ENCODE results near the gene SLC2A5. TPM values are rescaled to one million over a fixed set of nuclear protein-coding genes. Genes with fewer than 3 reads are reported as not detected.

Gene SLC2A5
- total and polyA plus RNA-seq, 4 donors = 0.16 to 2.8 (median 1.5) TPM

- H3K4me3 ChIP-seq = no peak overlapping the region
- ATAC-seq (ENCODE audit: insufficient read depth, low FRiP score) = no peak
- H3K9me3 ChIP-seq (ENCODE audit: control insufficient read depth in 4 of 4, insufficient read depth in 3 of 4, low read length in 3 of 4) = peaks cover 0 to 1% (median 0%) of the 10 kb centered on the region in 4 donors
- no peak for DNase-seq
- H3K27me3 ChIP-seq (ENCODE audit: control insufficient read depth in 3 of 3, insufficient read depth in 3 of 3, low read length in 2 of 3) = no peaks in the 10 kb centered on the region
- H3K36me3 ChIP-seq (ENCODE audit: control insufficient read depth in 4 of 4, insufficient read depth in 4 of 4, low read length in 4 of 4) = peaks cover 0 to 25% (median 15%) of the 10 kb centered on the region in 4 donors
- no peak overlapping the region for H3K27ac ChIP-seq (ENCODE audit: low read depth in 1 of 2, low read length in 1 of 2)
- H3K4me1 ChIP-seq (ENCODE audit: control insufficient read depth in 5 of 5, insufficient read depth in 5 of 5, low read length in 5 of 5) = peaks cover 0 to 11% (median 3%) of the 10 kb centered on the region in 5 donors
- H3K9ac ChIP-seq (ENCODE audit: insufficient read depth in 1 of 2, low read length in 2 of 2) = no peak overlapping the region
- WGBS, 2 donors = 88 to 91% methylated on average over 13 of the region's 13 CpGs
- TF ChIP-seq CTCF (IDR thresholded peaks at IDR 0.05; ENCODE audit: control extremely low read depth, extremely low read depth) = no peak
These were observed 43.8 kb upstream of the SLC2A5 start for GRCh38 chr1:9112961-9113880.

GRCh38 chr1:9111957-9112356, 42.5 kb upstream of the SLC2A5 start:
- WGBS, 2 donors = 90% methylated on average over 9 of the region's 9 CpGs
- Histone ChIP-seq H3K9ac (ENCODE audit: insufficient read depth in 1 of 2, low read length in 2 of 2) (no peak overlapping the region), H3K4me1 (ENCODE audit: control insufficient read depth in 5 of 5, insufficient read depth in 5 of 5, low read length in 5 of 5) (peaks cover 0 to 13% (median 3%) of the 10 kb centered on the region in 5 donors), H3K4me3 (no peak overlapping the region), H3K27me3 (ENCODE audit: control insufficient read depth in 3 of 3, insufficient read depth in 3 of 3, low read length in 2 of 3) (no peaks in the 10 kb centered on the region), H3K27ac (ENCODE audit: low read depth in 1 of 2, low read length in 1 of 2) (peak overlapping the region in 1 of 2 donors; percentile 6), H3K9me3 (ENCODE audit: control insufficient read depth in 4 of 4, insufficient read depth in 3 of 4, low read length in 3 of 4) (peaks cover 0 to 1% (median 0%) of the 10 kb centered on the region in 4 donors), H3K36me3 (ENCODE audit: control insufficient read depth in 4 of 4, insufficient read depth in 4 of 4, low read length in 4 of 4) (peaks cover 0 to 36% (median 20%) of the 10 kb centered on the region in 4 donors)
- no peak for TF ChIP-seq CTCF (IDR thresholded peaks at IDR 0.05; ENCODE audit: control extremely low read depth, extremely low read depth)
- ATAC-seq (ENCODE audit: insufficient read depth, low FRiP score) = no peak
- no peak for DNase-seq

GRCh38 chr1:9111357-9111691, 41.9 kb upstream of the SLC2A5 start:
- no peak overlapping the region for H3K9ac ChIP-seq (ENCODE audit: insufficient read depth in 1 of 2, low read length in 2 of 2)
- no peak overlapping the region for H3K4me3 ChIP-seq
- H3K9me3 ChIP-seq (ENCODE audit: control insufficient read depth in 4 of 4, insufficient read depth in 3 of 4, low read length in 3 of 4) = peaks cover 0 to 1% (median 0%) of the 10 kb centered on the region in 4 donors
- H3K27me3 ChIP-seq (ENCODE audit: control insufficient read depth in 3 of 3, insufficient read depth in 3 of 3, low read length in 2 of 3) = no peaks in the 10 kb centered on the region
- ATAC-seq (ENCODE audit: insufficient read depth, low FRiP score) = no peak
- no peak overlapping the region for H3K27ac ChIP-seq (ENCODE audit: low read depth in 1 of 2, low read length in 1 of 2)
- H3K36me3 ChIP-seq (ENCODE audit: control insufficient read depth in 4 of 4, insufficient read depth in 4 of 4, low read length in 4 of 4) = peaks cover 0 to 38% (median 22%) of the 10 kb centered on the region in 4 donors
- no peak for TF ChIP-seq CTCF (IDR thresholded peaks at IDR 0.05; ENCODE audit: control extremely low read depth, extremely low read depth)
- peaks cover 0 to 17% (median 3%) of the 10 kb centered on the region in 5 donors for H3K4me1 ChIP-seq (ENCODE audit: control insufficient read depth in 5 of 5, insufficient read depth in 5 of 5, low read length in 5 of 5)
- no peak for DNase-seq
- 93 to 95% methylated on average over 13 of the region's 13 CpGs for WGBS, 2 donors

Data from lung (tissue), 12 donors.